RWPE2 (cell line): ENCODE results near the gene PDCD1LG2.
"Not testable (repeated sequence)": the region's sequence is repeated elsewhere in the genome, so short reads cannot be mapped to it uniquely, and the experiment has no call there.

Experiments
- ATAC-seq: fragments of 200-7000 bp; cut with Tn5 transposase; 3 replicates; pipeline ENCODE4 v1.9.1; 2021; ENCODE audit warnings: low read depth
- DNase-seq: peaks from one replicate; pipeline ENCODE4 v3.0.0-alpha.2; 2020; ENCODE audit warnings: low spot score
- H3K27ac ChIP-seq: fragments of 450-650 bp; 2 replicates; pipeline ENCODE4 v1.5.1; 2017; ENCODE audit warnings: mild to moderate bottlenecking; ENCODE audit not compliant: poor library complexity, severe bottlenecking
- H3K27me3 ChIP-seq: fragments of 250-450 bp; sonication (Bioruptor Pico); 2 replicates; pipeline ENCODE4 v1.5.1; 2021; ENCODE audit warnings: mild to moderate bottlenecking, moderate library complexity; ENCODE audit not compliant: insufficient read depth, poor library complexity, severe bottlenecking
- H3K36me3 ChIP-seq: fragments of 250-450 bp; sonication (Bioruptor Pico); 2 replicates; pipeline ENCODE4 v1.5.1; 2020; ENCODE audit warnings: low read depth, mild to moderate bottlenecking, moderate library complexity
- H3K4me1 ChIP-seq: fragments of 250-450 bp; sonication (Bioruptor Pico); 2 replicates; pipeline ENCODE4 v1.5.1; 2021; ENCODE audit warnings: mild to moderate bottlenecking, moderate library complexity; ENCODE audit not compliant: insufficient read depth, poor library complexity, severe bottlenecking
- H3K4me3 ChIP-seq: fragments of 250-450 bp; sonication (Bioruptor Pico); 2 replicates; pipeline ENCODE4 v1.5.1; 2021; ENCODE audit warnings: mild to moderate bottlenecking, moderate library complexity; ENCODE audit not compliant: severe bottlenecking
- H3K9me3 ChIP-seq: fragments of 250-450 bp; sonication (Bioruptor Pico); 2 replicates; pipeline ENCODE4 v1.5.1; 2021; ENCODE audit warnings: mild to moderate bottlenecking, moderate library complexity; ENCODE audit not compliant: severe bottlenecking
- TF ChIP-seq, protein P1 (sequence below): fragments of 450-650 bp; IDR thresholded peaks from one replicate; pipeline ENCODE4 v1.5.1; 2017; ENCODE audit warnings: mild to moderate bottlenecking, moderate library complexity; ENCODE audit not compliant: poor library complexity, severe bottlenecking

Gene PDCD1LG2

DNA sequence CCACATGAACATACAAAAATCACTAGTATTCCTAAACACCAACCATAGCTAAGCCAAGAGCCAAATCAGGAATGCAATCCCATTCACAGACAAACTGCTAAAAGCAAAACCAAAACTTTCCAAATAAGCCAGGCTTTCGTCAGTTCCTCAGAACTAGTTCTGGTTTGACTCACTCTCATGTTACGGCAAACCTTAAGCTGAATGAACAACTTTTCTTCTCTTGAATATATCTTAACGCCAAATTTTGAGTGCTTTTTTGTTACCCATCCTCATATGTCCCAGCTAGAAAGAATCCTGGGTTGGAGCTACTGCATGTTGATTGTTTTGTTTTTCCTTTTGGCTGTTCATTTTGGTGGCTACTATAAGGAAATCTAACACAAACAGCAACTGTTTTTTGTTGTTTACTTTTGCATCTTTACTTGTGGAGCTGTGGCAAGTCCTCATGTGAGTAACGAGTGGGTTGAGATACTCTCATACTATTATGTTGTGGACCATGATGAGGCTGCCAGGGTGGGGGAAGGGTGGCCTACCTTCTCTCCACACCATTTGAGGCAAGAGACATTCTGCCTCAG is at the start of gene PDCD1LG2:
Gene PDCD1LG2 (plus strand): TSS at position 172 of the 572 bp plus-strand sequence. CDS start 12,016 bp downstream, outside the sequence.
- Histone ChIP-seq H3K4me1 (peaks cover 30% of the 10 kb centered on the region), H3K4me3 (peak within 1 kb of the TSS; percentile 17), H3K9me3 (no peaks in the 10 kb centered on the region), H3K36me3 (no peaks in the 10 kb centered on the region), H3K27me3 (no peaks in the 10 kb centered on the region), H3K27ac (peak within 1 kb of the TSS; percentile 98)
- no peak for DNase-seq
- ATAC-seq = peak; percentile 46
- TF ChIP-seq, protein P1, sequence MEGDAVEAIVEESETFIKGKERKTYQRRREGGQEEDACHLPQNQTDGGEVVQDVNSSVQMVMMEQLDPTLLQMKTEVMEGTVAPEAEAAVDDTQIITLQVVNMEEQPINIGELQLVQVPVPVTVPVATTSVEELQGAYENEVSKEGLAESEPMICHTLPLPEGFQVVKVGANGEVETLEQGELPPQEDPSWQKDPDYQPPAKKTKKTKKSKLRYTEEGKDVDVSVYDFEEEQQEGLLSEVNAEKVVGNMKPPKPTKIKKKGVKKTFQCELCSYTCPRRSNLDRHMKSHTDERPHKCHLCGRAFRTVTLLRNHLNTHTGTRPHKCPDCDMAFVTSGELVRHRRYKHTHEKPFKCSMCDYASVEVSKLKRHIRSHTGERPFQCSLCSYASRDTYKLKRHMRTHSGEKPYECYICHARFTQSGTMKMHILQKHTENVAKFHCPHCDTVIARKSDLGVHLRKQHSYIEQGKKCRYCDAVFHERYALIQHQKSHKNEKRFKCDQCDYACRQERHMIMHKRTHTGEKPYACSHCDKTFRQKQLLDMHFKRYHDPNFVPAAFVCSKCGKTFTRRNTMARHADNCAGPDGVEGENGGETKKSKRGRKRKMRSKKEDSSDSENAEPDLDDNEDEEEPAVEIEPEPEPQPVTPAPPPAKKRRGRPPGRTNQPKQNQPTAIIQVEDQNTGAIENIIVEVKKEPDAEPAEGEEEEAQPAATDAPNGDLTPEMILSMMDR = no peak

DNA sequence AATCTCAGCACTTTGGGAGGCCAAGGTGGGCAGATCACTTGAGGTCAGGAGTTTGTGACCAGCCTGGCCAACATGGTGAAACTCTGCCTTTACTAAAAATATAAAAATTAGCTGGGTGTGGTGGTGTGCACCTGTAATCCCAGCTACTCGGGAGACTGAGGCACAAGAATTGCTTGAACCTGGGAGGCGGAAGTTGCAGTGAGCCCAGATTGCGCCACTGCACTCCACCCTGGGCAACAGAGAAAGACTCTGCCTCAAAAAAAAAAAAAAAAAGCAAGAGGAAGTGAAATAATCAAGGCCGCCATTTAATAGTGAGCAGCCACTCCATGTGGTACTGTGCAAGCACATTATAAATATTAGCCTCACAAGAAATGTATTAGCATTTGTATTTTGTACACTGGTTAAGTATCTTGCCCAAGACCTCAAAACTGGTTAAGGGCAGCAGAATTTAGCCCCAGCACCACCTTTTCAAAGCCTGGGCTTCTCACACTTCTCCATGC is 45.5 kb upstream of the PDCD1LG2 start:
- H3K4me1 ChIP-seq, H3K27me3 ChIP-seq, ATAC-seq, H3K4me3 ChIP-seq, DNase-seq, H3K9me3 ChIP-seq, H3K27ac ChIP-seq: not testable (repeated sequence)
- H3K36me3 ChIP-seq = peaks cover 71% of the 10 kb centered on the region

DNA sequence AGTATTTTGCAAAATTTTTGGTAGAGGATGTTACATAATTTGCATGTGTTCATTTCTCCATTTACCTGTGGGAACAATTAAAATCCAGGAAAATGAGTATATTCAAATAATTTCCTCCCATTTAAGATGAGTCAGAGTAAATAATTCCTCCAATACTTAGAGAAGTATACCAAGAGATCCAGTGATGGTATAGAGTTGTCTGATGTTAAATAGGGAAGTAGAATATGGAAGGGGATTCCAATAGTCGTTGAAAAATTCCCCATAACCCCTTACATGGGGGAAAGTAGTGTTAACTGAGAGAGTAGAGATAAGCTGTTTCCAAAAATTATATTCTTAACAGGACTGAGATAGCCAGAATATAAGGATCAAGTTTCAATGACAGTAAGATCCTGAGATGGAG is 44.3 kb upstream of the PDCD1LG2 start:
- ATAC-seq (no peak), DNase-seq (no peak)
- no peaks in the 10 kb centered on the region for H3K9me3 ChIP-seq
- H3K4me3 ChIP-seq = no peak overlapping the region
- H3K27ac ChIP-seq = no peak overlapping the region
- no peaks in the 10 kb centered on the region for H3K4me1 ChIP-seq
- H3K27me3 ChIP-seq = no peaks in the 10 kb centered on the region
- peaks cover 62% of the 10 kb centered on the region for H3K36me3 ChIP-seq
- TF ChIP-seq, protein P1 = no peak

DNA sequence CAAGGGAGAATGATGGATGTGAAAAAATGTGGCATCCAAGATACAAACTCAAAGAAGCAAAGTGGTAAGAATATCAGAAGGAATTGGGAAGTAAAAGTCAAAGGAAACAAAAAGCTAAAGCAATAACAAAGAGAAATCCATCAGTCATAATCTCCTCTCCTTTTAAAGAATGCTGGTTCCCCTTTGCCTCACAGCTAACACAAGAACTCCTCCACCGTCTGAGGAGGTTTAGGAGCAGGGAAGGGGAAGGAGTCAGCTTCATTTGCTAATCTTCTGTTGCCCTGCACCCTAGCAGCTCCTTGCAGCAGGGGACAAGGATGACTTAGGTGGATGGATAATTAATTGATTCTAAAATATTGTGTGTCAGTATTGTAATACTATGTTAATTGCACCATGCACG is 43.6 kb upstream of the PDCD1LG2 start:
- Histone ChIP-seq H3K27me3 (no peaks in the 10 kb centered on the region), H3K4me1 (no peaks in the 10 kb centered on the region), H3K27ac (no peak overlapping the region), H3K36me3 (peaks cover 56% of the 10 kb centered on the region), H3K4me3 (no peak overlapping the region), H3K9me3 (no peaks in the 10 kb centered on the region)
- TF ChIP-seq, protein P1 = no peak
- no peak for ATAC-seq
- DNase-seq = no peak

DNA sequence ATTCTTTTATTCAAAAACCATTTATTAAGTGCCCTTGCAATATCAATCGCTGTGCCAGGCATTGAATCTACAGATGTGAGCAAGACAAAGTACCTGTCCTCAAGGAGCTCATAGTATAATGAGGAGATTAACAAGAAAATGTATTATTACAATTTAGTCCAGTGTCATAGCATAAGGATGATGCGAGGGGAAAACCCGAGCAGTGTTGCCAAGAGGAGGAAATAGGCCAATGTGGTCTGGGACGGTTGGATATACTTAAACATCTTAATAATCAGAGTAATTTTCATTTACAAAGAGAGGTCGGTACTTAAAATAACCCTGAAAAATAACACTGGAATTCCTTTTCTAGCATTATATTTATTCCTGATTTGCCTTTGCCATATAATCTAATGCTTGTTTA is 41.5 kb upstream of the PDCD1LG2 start:
- TF ChIP-seq, protein P1 = no peak
- ATAC-seq (no peak), DNase-seq (no peak)
- Histone ChIP-seq H3K4me1 (no peaks in the 10 kb centered on the region), H3K36me3 (peaks cover 37% of the 10 kb centered on the region), H3K27me3 (no peaks in the 10 kb centered on the region), H3K4me3 (no peak overlapping the region), H3K27ac (no peak overlapping the region), H3K9me3 (no peaks in the 10 kb centered on the region)
